NB4 (cell line): ENCODE results near the gene PPP1R3G.
A peak's percentile ranks its signal among the peaks of the same experiment; 100 is the strongest.

Experiments
- DNase-seq: peaks from one replicate; pipeline ENCODE4 v3.0.0; 2010; ENCODE audit warnings: low read depth
- H3K4me3 ChIP-seq: one replicate; pipeline ENCODE4 v1.5.1; 2011; ENCODE audit warnings: mild to moderate bottlenecking, low read depth, low read length, moderate library complexity
- CTCF ChIP-seq: IDR thresholded peaks from one replicate; pipeline ENCODE4 v1.5.1; 2012; ENCODE audit warnings: low read depth, low read length
- MAX ChIP-seq: IDR thresholded peaks from 2 replicates; pipeline ENCODE4 v1.6.1; 2011; ENCODE audit warnings: low read depth, low read length
- MYC ChIP-seq: IDR thresholded peaks from 2 replicates; pipeline ENCODE4 v1.6.1; 2011; ENCODE audit warnings: low read depth, low read length
- POLR2A ChIP-seq: IDR thresholded peaks from 2 replicates; pipeline ENCODE4 v1.6.1; 2011; ENCODE audit warnings: mild to moderate bottlenecking; ENCODE audit not compliant: insufficient read length; ENCODE audit errors: extremely low read depth

The PPP1R3G gene

GRCh38 chr6:5084781-5085647 lies at the start of gene PPP1R3G:
Gene PPP1R3G, plus strand, starts transcription at chr6:5085341. Its CDS starts 145 bp downstream, at chr6:5085486.
- peak; percentile 58 for DNase-seq
- TF ChIP-seq MYC: no peak
- no peak for TF ChIP-seq CTCF
- H3K4me3 ChIP-seq: peak within 1 kb of the TSS; percentile 55

GRCh38 chr6:5036269-5036668 lies 48.9 kb upstream of the PPP1R3G start:
- H3K4me3 ChIP-seq: no peak overlapping the region
- no peak for DNase-seq
- TF ChIP-seq POLR2A (no peak), CTCF (no peak), MYC (no peak), MAX (no peak)

- no peak for DNase-seq
- TF ChIP-seq MYC (no peak), CTCF (no peak), MAX (no peak), POLR2A (no peak)
- no peak overlapping the region for H3K4me3 ChIP-seq
Measured at GRCh38 chr6:5041955-5042354, 43.2 kb upstream of the PPP1R3G start.

- TF ChIP-seq POLR2A (no peak), MAX (no peak), CTCF (no peak), MYC (no peak)
- no peak overlapping the region for H3K4me3 ChIP-seq
- no peak for DNase-seq
Measured at GRCh38 chr6:5042436-5042835, 42.7 kb upstream of the PPP1R3G start.

GRCh38 chr6:5044866-5045265 lies 40.3 kb upstream of the PPP1R3G start:
- TF ChIP-seq MAX (no peak), POLR2A (no peak), CTCF (no peak), MYC (no peak)
- no peak overlapping the region for H3K4me3 ChIP-seq
- peak; percentile 36 for DNase-seq
